ENCODE measurements around the gene KCNQ1OT1. TPM values are rescaled to one million over a fixed set of nuclear protein-coding genes. Genes with fewer than 3 reads are reported as not detected.

Gene KCNQ1OT1
- total RNA-seq, 4 donors from 2014 or later: 0.66 to 2.5 (median 1.3) TPM

GRCh38 chr11:2681408-2682145 lies 18.2 kb downstream of the KCNQ1OT1 start:
- intact Hi-C loops (cut with DNase I): no loop called here
- TF ChIP-seq EP300 (IDR thresholded peaks at IDR 0.05) (no peak), CTCF (IDR thresholded peaks at IDR 0.05) (no peak)
- Histone ChIP-seq H3K4me3 (no peak overlapping the region), H3K36me3 (no peaks in the 10 kb centered on the region), H3K27ac (replicated peaks in 1 of 4) (no peak overlapping the region), H3K4me1 (peaks cover 0 to 21% (median 15%) of the 10 kb centered on the region in 4 donors), H3K9me3 (no peaks in the 10 kb centered on the region), H3K27me3 (no peaks in the 10 kb centered on the region)
- WGBS: 89% methylated on average over 5 of the region's 5 CpGs
- no peak for DNase-seq (ENCODE audit: extremely low spot score)

- Histone ChIP-seq H3K27me3 (no peaks in the 10 kb centered on the region), H3K9me3 (no peaks in the 10 kb centered on the region), H3K4me3 (no peak overlapping the region), H3K27ac (replicated peaks in 1 of 4) (no peak overlapping the region), H3K36me3 (no peaks in the 10 kb centered on the region), H3K4me1 (peaks cover 9 to 34% (median 28%) of the 10 kb centered on the region in 4 donors)
- TF ChIP-seq EP300 (IDR thresholded peaks at IDR 0.05): no peak
- no peak for TF ChIP-seq POLR2A (IDR thresholded peaks at IDR 0.05; ENCODE audit: low read depth)
- TF ChIP-seq CTCF (IDR thresholded peaks at IDR 0.05): no peak
- no peak for TF ChIP-seq POLR2AphosphoS5 (IDR thresholded peaks at IDR 0.05)
- 88% methylated on average over 2 of the region's 2 CpGs for WGBS
- DNase-seq (ENCODE audit: extremely low spot score): no peak
- intact Hi-C loops (cut with DNase I): no loop called here
These were observed 20.6 kb downstream of the KCNQ1OT1 start for GRCh38 chr11:2679011-2679676.

GRCh38 chr11:2678396-2678795 lies 21.4 kb downstream of the KCNQ1OT1 start:
- no peak for TF ChIP-seq POLR2A (IDR thresholded peaks at IDR 0.05; ENCODE audit: low read depth)
- no peak for TF ChIP-seq EP300 (IDR thresholded peaks at IDR 0.05)
- no peak for TF ChIP-seq POLR2AphosphoS5 (IDR thresholded peaks at IDR 0.05)
- no peak for TF ChIP-seq CTCF (IDR thresholded peaks at IDR 0.05)
- 22% methylated on average over 1 of the region's 1 CpG for WGBS
- intact Hi-C loops (cut with DNase I): no loop called here
- no peak overlapping the region for H3K27ac ChIP-seq (replicated peaks in 1 of 4)
- H3K9me3 ChIP-seq: no peaks in the 10 kb centered on the region
- H3K4me3 ChIP-seq: no peak overlapping the region
- H3K27me3 ChIP-seq: no peaks in the 10 kb centered on the region
- no peak for DNase-seq (ENCODE audit: extremely low spot score)
- H3K4me1 ChIP-seq: peaks cover 15 to 40% (median 27%) of the 10 kb centered on the region in 4 donors
- no peaks in the 10 kb centered on the region for H3K36me3 ChIP-seq

- TF ChIP-seq CTCF (IDR thresholded peaks at IDR 0.05) (no peak), EP300 (IDR thresholded peaks at IDR 0.05) (no peak), POLR2A (IDR thresholded peaks at IDR 0.05; ENCODE audit: low read depth) (no peak), POLR2AphosphoS5 (IDR thresholded peaks at IDR 0.05) (no peak)
- intact Hi-C loops (cut with DNase I): no loop called here
- WGBS: 8% methylated on average over 1 of the region's 1 CpG
These were observed 22.7 kb downstream of the KCNQ1OT1 start for GRCh38 chr11:2677127-2677526.

More at GRCh38 chr11:2677127-2677526, 22.7 kb downstream of the KCNQ1OT1 start:
- H3K27ac ChIP-seq (replicated peaks in 1 of 4): no peak overlapping the region
- H3K36me3 ChIP-seq: no peaks in the 10 kb centered on the region
- H3K4me3 ChIP-seq: no peak overlapping the region
- DNase-seq (ENCODE audit: extremely low spot score): no peak
- no peaks in the 10 kb centered on the region for H3K9me3 ChIP-seq
- no peaks in the 10 kb centered on the region for H3K27me3 ChIP-seq
- peaks cover 18 to 40% (median 27%) of the 10 kb centered on the region in 4 donors for H3K4me1 ChIP-seq
